GM19395 (cell line): Measurements from ENCODE around the gene DDHD1.

Source experiments
- ATAC-seq: cut with Tn5 transposase; IDR thresholded peaks from one replicate; pipeline ENCODE4 v1.9.1; 2021; ENCODE audit warnings: mild to moderate bottlenecking, moderate library complexity; ENCODE audit not compliant: unreplicated experiment

DDHD1 gene

DNA sequence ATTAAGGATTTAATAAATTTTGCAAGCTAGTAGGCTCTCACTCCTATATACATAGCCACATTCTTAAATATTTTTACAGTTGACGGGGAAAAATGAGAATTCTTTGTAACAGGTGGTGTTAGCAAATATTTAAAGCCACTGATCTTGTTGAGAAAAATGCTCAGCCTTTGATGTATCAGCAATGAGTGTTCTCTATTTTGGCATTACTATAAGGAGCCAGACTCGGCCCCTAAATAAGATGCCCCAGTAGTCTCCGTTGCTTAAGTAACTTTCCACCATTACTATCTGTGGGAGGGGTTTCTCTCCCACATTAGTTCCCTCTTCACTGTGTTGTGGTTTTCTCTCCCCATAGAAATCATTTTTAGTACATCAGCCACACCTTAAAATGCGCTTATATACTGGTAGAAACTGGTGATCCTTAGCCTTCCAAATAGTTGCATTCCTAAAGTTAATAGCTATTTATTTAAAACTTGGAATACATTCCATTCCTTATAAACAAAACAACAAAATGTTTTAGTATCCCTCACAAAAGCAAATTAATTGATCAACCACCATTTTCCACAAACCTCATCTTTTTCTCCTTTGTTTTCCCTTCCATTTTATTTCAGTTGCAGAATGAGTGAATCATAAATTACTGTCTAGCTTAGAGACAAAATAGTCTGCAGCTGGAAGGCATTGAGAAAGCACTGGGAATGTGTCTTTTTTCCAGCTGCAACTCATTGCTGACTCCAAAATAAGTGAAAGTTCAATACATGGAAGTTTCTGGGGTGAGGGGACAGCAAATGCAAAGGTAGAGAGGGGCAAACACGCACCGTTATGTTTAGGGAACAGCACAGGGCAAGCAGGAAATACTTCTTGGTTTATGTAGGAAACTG is 117.5 kb downstream of the DDHD1 start:
- ATAC-seq: no peak

DNA sequence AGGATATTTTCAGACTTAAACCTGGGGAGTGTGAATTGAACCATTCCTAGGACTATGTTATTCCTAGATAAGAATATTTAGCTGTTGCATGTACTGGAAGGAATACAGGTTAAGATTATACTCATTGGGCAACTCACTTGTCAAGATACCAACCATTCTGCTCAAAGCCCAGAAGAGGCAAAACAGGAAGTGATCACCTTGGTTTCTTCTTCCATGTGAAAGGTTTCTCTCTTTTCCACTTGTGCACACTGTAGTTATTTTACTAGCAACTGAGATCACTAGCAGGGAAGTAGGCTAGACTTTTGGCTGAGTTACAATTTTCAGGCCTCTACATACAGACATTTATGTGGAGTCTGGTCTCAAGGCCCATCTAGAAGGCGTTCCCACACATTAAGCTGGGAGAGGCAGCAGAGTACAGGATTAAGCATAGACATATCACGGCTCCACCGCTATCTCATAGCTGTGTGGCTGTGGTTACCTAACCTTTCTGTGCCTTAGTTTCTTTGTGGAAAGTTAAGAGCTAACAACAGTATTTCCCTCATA is 118.4 kb downstream of the DDHD1 start:
- no peak for ATAC-seq

DNA sequence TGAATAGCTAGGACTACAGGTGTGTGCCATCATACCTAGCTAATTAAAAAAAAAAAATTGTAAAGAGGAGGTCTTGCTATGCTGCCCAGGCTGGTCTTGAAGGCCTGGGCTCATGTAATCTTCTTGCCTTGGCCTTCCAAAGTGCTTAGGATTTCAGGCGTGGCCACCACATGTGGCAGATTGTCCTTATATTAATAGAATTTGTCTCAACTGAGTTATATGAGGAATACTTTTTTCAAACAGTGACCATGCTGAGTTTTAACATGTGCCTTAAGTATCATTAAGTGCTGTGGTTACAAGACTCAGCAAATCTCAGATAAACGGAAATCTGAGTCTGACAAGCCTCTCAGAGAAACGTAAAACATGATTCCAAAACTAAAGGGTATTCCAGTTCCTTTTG is 119.1 kb downstream of the DDHD1 start:
- no peak for ATAC-seq

DNA sequence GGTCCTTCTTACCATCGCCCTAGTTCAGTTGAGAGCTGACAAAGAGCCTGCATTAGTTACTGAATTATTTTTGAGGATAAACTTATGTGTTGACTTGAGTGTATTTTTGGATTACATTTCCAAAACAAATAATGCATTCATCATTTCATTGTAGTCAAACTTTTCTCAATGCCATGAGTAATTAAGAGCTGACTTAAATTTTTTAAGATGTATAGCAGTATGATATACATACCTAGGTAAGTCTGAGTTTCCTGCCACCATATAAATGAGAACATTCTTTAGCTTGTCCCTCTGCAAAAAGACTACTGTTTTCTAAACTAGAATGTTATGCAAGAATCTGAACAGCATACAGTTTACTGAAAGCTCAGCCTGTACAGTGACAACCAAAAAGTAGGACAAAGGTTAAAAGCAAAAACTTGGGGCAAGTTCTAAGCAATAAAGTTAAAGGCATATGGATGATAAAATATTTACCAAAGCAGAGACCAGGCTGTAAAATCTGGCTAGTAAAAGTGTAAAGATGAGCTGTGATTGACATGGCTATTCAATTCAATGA is 120.2 kb downstream of the DDHD1 start:
- ATAC-seq: no peak

DNA sequence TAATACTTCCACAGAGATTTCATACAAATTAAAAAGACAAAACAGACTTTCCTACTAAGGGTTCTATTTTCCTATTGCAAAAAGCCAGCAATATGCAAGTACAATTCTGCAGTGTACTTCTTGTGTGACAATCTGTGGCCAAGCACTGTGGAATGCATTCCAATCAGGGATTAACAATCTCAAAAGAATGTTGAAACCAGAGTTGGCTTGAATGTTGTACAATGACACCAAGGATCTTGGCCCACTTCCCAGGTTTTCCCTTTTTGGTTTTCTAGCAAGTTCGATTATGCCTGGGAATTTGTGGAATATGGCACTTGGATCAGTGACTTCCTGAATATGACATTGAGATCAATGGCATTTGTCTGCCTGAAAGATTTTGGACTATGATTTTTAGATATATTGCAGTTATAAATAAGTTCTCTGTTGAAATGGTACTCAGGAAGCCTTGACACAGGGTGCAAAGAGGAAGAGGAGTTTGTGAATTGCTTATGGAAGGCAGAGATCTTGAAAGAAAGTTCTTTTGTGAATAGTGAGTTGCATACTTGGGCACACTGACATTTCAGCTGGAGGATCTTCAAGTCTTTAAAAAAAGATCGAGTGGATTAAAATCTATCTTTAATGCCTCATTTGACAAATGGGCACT is 120.8 kb downstream of the DDHD1 start:
- ATAC-seq: no peak

DNA sequence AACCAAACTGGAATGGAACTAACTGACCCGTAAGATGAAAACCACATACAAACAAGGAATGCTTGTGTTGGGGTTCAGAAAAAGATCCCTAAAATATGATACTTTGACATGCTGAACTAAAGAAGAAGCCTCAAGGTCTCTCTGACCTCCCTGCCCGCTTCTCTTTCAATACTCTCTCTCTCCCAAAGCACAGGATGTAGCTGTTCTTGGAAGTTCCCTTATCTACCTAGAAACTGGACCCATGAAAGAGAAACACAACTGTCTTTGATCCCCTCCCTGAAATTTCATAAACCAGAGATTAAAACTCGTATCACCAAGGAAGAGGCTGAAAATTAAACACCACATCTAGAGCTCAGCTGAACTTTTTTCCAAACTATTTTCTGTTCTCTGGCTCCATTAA is 125.6 kb downstream of the DDHD1 start:
- ATAC-seq: no peak

DNA sequence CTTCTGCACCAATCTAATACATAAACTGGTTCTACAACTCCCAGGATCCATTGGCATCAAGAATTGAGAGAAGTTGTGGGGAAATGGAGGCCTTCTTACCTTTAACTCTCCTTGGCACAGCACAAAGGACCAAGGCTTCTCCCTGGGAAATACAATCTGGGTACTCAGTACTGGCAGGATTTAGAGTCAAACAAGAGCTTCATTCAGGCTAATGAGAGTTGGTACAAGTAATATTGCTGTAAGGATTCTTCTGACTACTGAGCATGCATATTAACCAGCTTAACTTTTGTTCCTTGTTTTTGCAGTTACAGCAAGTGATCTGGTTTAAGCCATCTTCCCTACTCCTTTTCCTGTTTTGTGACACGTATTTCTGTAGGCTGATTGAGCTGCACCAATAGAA is 126.1 kb downstream of the DDHD1 start:
- no peak for ATAC-seq

DNA sequence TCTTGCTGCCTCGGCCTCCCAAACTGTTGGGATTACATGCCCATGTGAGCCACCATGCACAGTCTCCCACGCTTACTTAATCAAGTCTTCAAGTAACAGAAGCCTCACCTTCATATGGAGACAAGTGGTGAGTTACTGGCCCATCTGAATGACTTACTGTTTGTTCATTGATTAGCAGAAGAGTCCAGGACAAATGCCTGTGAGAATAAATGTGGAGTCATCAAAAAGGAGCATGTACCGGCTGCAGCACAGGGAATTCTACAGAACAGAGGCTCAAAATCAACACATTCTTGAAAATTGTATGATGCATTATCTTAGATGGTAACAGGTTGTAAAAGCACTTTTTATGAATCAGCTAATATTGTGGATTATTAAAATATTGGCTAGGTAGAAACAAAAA is 129.8 kb downstream of the DDHD1 start:
- ATAC-seq: no peak

DNA sequence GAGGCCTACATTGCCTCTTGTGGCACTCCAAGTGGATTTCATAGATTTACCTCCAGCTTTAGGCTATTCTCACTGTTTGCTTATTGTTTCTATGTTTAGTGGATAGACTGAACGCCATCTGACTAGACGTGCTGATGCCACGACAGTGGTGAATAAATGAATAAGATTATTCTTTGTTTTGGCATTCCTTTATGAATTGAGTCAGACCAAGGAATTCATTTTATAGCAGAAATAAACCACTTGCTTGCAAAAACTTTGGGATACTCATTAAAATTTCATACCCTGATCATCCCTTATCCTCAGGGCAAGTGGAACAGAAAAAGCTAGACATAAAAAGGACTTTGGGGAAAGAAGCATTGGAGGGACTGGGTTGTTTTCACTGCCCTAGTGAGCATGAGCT is 130.5 kb downstream of the DDHD1 start:
- ATAC-seq: no peak

DNA sequence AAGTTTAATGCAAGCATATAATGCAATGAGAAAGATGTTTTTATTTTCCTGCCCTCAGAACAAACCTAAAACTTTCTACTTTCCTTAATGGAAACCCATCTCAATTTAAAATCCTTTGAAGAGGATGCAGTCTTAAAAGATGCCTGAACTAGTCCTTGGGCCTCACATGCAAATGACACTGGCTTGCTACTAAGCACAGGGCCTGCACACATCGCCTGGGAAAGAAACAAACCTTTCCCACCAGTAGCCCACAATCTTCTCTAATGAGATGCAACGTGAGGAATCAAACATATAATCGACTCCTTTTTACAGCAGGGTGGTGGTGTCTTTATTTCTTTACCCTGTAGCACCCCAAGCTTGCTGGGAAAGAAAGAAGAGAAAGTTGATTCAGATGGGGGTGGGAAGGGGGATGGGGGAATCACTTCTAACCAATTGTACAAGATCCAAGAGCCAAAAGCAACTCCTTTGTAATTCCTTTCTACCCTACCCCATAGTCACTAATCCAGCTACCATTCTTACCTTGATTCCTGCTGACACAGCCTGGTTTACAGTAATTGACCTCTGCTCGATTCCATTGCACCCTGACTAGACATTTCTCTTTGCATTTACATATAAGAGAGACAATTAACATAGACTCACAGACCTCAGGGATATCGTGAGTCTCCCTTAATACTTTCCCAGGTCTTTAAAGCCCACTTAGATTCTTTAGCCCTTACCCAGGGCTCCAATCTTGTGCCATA is 132.8 kb downstream of the DDHD1 start:
- no peak for ATAC-seq

DNA sequence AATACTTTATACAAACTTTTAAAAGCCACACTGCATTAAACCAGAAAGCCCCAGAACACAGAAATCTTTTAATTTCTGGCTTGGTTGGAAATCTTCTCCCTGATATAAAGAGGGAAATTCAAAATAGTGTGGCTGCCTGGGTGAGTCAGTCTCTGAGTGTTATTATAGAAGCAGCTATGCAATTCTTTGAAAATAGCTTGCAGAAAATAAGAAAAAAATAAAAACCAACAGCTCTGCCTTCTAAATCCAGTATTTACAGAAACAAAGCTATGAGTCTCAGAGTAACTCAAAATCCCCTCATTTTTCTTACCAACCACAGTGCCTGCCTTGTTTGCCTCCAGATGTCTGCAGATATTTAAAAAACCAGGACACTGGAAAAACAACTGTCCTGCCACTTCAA is 133.7 kb downstream of the DDHD1 start:
- no peak for ATAC-seq

DNA sequence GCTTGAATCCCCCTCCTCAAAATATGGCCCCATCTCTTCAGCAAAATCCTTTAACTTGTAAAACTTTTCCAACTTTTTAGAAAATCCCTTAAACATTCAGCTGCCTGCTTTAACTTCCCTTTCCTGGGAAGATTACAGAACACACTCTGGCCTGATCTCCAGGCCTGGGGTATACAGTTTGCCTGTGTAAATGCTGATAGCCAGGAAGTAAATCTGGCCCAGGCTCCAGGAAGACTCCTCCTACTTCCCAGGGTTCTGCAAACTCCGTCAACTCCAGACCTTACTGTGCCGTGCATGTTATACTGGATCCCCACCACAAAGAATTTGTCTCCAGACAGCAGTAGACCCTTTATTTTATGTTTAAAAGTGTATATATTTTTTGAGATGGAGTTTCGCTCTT is 135.3 kb downstream of the DDHD1 start:
- no peak for ATAC-seq

DNA sequence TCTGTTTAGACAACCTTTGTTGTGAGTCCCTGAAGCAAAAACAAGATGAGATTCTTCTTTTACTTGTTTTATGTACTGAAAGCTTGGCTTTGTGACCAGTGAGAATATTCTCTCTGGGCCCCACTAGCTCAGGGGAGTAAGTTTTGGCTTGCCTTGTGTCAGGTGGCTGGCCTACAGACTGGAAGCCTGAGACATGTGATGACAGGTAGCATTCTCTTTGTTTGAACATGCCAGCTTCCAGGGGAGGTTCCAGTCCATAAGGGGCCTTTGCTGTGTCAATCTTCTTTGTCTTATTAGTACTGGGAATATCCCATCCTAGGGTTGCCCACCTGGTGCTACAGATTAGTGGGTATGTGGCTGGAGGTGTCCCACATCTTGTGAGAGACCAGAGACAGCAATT is 136.2 kb downstream of the DDHD1 start:
- ATAC-seq: no peak

DNA sequence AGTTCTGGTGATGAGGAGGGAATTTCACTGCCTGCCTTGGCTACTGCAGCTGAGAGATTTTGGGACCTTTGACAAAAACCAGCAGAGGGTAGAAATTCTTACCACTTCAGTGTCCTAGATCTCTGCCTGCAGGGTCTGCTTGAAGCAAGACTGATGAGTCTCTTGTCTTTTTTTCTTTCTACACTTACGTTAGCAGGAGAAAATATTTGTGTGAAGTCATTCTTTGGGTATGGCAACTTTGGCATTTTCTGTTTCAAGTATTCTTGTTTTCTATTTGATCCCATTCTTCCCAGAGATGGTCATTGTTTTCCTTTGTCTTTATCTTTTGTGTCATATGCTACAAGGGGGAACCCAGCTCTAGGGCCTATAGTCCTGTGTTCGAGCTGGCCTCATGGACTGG is 136.6 kb downstream of the DDHD1 start:
- no peak for ATAC-seq

DNA sequence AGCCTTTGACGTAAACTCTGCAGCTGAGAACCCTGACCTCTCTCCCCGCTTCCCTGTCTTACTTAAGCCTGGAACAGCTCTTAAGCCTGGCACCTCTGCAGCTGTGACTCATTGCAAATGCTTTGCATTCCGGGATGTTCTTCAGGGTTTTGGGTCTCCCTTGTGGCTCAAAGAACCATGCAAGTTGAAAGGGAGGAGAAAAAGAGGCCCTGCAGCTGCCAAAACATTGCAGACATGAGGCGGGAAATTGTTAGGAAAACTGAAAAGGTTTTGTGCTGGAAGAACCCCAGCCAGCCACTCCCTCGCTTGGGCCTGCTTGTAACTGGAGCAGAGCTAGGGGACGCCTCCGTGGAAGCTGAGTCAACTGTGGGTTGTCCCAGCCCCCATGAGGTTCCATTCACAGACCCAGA is 142.1 kb downstream of the DDHD1 start:
- no peak for ATAC-seq

DNA sequence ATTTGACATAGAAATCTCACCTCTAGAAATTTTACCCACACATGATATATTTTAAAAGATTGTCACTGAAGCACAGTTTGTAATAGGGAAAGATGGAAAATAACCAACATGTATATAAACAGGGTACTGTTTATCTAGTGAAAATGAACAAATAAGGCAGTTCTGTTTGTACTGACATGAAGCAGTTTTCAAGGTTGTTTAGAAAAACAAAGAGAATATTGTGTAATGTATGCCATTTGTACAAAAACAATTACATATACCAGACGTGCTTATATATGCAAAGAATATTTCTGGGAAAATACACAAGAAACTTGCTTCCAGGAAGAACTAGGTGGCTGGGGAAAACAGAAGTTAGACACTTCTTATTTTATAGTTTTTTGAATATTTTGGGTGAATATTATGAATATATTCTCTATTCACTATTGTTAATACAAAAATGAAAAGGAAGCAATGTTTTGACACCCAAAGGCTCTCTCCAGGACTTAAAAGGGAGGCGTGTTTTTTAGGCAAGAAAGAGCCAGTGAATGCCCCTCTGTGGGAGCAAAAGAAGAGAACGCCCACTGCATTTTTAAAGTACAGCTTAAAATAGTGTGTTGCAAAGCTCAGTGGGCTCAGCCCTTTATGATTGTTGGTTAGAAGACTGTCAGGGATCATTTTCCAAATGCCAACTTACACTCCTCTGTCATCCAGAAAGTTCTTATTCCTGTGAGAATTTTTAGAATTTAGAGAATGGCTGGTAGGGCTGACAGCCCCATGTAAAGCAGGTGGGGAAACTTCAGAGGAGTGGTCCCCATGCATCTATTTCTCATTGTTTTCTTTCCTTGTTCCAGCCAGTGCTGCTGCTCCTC is 142.7 kb downstream of the DDHD1 start:
- ATAC-seq: no peak

DNA sequence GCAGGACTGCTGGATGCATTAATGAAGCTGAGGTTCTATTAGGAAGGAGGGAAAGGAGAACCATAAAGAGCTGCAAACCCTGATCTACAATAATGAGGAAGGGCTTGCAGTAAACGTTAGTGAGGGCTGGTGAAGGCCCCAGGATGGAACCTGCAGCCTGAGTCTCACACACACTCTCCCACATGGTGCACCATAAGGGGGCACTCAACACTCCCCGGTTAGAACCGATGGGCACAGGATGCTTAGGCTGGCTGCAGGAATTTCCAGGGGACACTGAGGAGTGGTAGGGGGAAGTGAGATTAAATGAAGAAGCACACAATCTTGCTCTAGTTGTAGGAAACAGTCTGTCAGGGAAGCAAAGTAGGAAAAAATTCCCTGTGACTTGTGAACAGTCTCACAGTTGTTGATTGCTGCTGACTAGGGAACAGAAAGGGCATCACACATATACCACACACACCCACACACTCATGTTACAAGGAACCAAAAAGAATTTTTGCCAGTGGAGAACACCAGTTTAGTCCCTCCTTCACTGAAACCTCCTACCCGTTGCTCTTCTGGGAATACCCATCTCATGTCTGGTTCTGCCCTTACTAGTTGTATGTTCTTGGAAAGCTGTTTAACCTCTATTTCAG is 146.1 kb downstream of the DDHD1 start:
- ATAC-seq: no peak

DNA sequence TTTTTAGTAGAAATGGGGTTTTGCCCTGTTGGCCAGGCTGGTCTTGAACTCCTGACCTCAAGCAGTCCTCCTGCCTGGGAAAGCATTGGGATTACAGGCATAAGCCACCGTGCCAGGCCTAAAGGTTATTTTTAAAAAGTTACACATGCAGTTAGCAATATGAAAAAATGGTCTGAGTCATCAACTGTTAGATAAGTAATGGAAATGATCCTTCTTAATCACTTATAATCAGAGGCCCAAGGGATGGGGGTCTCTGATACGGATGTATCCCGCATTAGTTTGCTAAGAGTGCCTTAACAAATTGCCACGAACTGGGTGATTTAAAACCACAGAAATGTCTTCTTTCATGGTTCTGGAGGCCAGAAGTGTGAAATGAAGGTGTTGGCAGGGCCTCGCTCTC is 148.1 kb downstream of the DDHD1 start:
- ATAC-seq: no peak

DNA sequence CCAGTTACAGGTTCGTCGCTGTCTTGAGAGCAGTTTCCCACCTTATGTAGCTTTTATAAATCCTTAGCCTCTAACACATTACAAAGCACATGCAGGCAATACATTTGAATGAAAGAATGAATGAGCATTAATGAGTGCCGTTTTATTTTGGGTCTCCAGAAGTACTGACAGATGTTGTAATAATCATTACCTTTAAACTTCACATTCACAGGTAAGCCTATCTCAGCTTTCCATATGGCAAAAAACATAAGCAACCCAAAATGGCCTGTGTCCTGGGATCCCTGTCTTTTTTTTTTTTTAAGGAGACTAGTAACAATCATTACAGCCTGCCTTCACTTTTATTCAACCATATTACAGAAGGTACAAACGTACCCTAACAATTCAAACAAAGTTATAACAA is 149.3 kb downstream of the DDHD1 start:
- ATAC-seq: no peak

DNA sequence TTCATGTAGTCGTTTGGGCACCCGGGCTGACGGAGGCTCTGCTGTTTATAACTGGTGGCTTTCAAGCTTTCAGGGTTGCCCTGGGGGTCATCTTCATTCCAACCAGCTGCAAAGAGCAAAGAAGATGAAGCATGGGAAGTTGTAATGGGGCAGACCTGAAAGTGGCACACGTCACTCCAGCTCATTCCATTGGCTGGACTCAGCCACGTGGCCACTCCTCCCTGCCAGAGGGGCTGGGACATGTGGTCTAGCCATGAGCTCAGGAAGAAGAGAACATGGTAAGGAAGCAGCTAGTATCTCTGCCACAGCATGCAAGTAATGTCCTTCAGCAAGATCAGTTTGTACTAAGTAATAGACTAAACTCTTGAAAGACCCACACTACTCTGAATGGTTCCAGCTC is 150.5 kb downstream of the DDHD1 start:
- ATAC-seq: no peak
